OCI-LY1 (cell line): ENCODE measurements around the gene ICAM4.
A peak's percentile ranks its signal among the peaks of the same experiment; 100 is the strongest.

Experiments used
- H2AFZ ChIP-seq: fragments of 200-600 bp; sonication (generic), shearing (Covaris generic); 2 replicates; pipeline ENCODE4 v1.6.0; 2014; ENCODE audit warnings: antibody characterized with exemption, mild to moderate bottlenecking, low read length
- H3F3A ChIP-seq: fragments of 200-600 bp; sonication (generic), shearing (Covaris generic); 2 replicates; pipeline ENCODE4 v1.6.0; 2014; ENCODE audit warnings: mild to moderate bottlenecking, antibody characterized with exemption, low read length, moderate library complexity; ENCODE audit not compliant: insufficient read depth
- H3K27ac ChIP-seq: fragments of 200-600 bp; sonication (generic); 2 replicates; pipeline ENCODE4 v1.5.1; 2014; ENCODE audit warnings: low read length, mixed run types, mild to moderate bottlenecking, low read depth; ENCODE audit not compliant: poor library complexity, severe bottlenecking
- H3K27me3 ChIP-seq: fragments of 200-600 bp; sonication (generic); 2 replicates; pipeline ENCODE4 v1.6.0; 2014; ENCODE audit warnings: antibody characterized with exemption, mild to moderate bottlenecking, low read length, moderate library complexity; ENCODE audit not compliant: insufficient read depth
- H3K36me3 ChIP-seq: fragments of 200-600 bp; sonication (generic); 2 replicates; pipeline ENCODE4 v1.6.1; 2014; ENCODE audit warnings: mild to moderate bottlenecking, antibody characterized with exemption, low read length, moderate library complexity, mixed read lengths; ENCODE audit not compliant: insufficient read depth
- H3K4me1 ChIP-seq: fragments of 200-600 bp; sonication (generic); 2 replicates; pipeline ENCODE4 v1.5.1; 2014; ENCODE audit warnings: mild to moderate bottlenecking, low read length, moderate library complexity; ENCODE audit not compliant: insufficient read depth, severe bottlenecking
- H3K4me2 ChIP-seq: fragments of 200-600 bp; sonication (generic), shearing (Covaris generic); 2 replicates; pipeline ENCODE4 v1.6.1; 2014; ENCODE audit warnings: low read length
- H3K4me3 ChIP-seq: fragments of 200-600 bp; sonication (generic); 2 replicates; pipeline ENCODE4 v1.5.1; 2014; ENCODE audit warnings: low read length, low read depth, mild to moderate bottlenecking, mixed read lengths; ENCODE audit not compliant: poor library complexity, severe bottlenecking
- H3K79me2 ChIP-seq: fragments of 200-600 bp; shearing (Covaris generic); 2 replicates; pipeline ENCODE4 v1.6.1; 2016; ENCODE audit warnings: mixed run types, low read length, mixed read lengths; ENCODE audit not compliant: insufficient read depth
- H3K9ac ChIP-seq: fragments of 200-600 bp; sonication (generic), shearing (Covaris generic); 2 replicates; pipeline ENCODE4 v1.6.1; 2014; ENCODE audit warnings: mild to moderate bottlenecking, low read length, mixed read lengths
- H3K9me2 ChIP-seq: fragments of 200-600 bp; sonication (generic), shearing (Covaris generic); 2 replicates; pipeline ENCODE4 v1.6.1; 2014; ENCODE audit warnings: low read depth, mild to moderate bottlenecking, low read length, mixed read lengths
- H3K9me3 ChIP-seq: fragments of 200-600 bp; shearing (Covaris generic); 2 replicates; pipeline ENCODE4 v1.6.1; 2014; ENCODE audit warnings: low read length, mixed read lengths
- H4K20me1 ChIP-seq: fragments of 200-600 bp; sonication (generic), shearing (Covaris generic); 2 replicates; pipeline ENCODE4 v1.6.0; 2016; ENCODE audit warnings: mild to moderate bottlenecking, low read length; ENCODE audit not compliant: insufficient read depth
- EZH2 ChIP-seq: fragments of 200-600 bp; sonication (generic), shearing (Covaris generic); IDR thresholded peaks from 2 replicates; pipeline ENCODE4 v1.8.0; 2017; ENCODE audit warnings: borderline replicate concordance, mixed run types, mild to moderate bottlenecking, antibody characterized with exemption, low read length, moderate library complexity, mixed read lengths
- TF ChIP-seq, protein P1 (sequence below): fragments of 200-600 bp; sonication (generic), shearing (Covaris generic); IDR thresholded peaks from 2 replicates; pipeline ENCODE4 v1.5.1; 2017; ENCODE audit warnings: mild to moderate bottlenecking, antibody characterized with exemption, low read length, moderate library complexity, mixed read lengths

Gene ICAM4

DNA sequence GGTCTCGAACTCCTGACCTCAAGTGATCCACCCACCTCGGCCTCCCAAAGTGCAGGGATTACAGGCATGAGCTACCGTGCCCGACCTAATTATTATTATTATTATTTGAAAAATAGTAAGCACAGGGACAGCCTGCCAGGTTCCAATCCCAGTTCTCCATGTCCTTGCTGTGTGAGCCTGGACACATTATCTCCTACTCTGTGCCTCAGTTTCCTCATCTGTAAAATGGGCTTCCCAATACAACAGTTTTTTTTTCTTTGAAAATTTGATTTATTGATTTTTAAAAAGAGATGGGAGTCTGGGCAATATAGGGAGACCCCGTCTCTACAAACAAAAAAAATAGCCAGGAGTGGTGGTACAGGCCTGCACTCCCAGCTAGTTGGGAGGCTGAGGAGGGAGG is 19.6 kb downstream of the ICAM4 start:
- no peaks in the 10 kb centered on the region for H3F3A ChIP-seq
- TF ChIP-seq, protein P1, sequence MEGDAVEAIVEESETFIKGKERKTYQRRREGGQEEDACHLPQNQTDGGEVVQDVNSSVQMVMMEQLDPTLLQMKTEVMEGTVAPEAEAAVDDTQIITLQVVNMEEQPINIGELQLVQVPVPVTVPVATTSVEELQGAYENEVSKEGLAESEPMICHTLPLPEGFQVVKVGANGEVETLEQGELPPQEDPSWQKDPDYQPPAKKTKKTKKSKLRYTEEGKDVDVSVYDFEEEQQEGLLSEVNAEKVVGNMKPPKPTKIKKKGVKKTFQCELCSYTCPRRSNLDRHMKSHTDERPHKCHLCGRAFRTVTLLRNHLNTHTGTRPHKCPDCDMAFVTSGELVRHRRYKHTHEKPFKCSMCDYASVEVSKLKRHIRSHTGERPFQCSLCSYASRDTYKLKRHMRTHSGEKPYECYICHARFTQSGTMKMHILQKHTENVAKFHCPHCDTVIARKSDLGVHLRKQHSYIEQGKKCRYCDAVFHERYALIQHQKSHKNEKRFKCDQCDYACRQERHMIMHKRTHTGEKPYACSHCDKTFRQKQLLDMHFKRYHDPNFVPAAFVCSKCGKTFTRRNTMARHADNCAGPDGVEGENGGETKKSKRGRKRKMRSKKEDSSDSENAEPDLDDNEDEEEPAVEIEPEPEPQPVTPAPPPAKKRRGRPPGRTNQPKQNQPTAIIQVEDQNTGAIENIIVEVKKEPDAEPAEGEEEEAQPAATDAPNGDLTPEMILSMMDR, result no peak
- no peak for TF ChIP-seq EZH2
- no peaks in the 10 kb centered on the region for H3K27me3 ChIP-seq
- H3K4me3 ChIP-seq, result no peak overlapping the region
- H3K36me3 ChIP-seq, result peaks cover 19% of the 10 kb centered on the region
- H2AFZ ChIP-seq, result no peak overlapping the region
- no peaks in the 10 kb centered on the region for H3K79me2 ChIP-seq
- no peaks in the 10 kb centered on the region for H3K9me2 ChIP-seq
- no peak overlapping the region for H3K4me2 ChIP-seq
- H3K9ac ChIP-seq, result no peak overlapping the region
- H4K20me1 ChIP-seq, result no peaks in the 10 kb centered on the region
- no peaks in the 10 kb centered on the region for H3K4me1 ChIP-seq
- H3K27ac ChIP-seq, result no peak overlapping the region
- no peaks in the 10 kb centered on the region for H3K9me3 ChIP-seq

DNA sequence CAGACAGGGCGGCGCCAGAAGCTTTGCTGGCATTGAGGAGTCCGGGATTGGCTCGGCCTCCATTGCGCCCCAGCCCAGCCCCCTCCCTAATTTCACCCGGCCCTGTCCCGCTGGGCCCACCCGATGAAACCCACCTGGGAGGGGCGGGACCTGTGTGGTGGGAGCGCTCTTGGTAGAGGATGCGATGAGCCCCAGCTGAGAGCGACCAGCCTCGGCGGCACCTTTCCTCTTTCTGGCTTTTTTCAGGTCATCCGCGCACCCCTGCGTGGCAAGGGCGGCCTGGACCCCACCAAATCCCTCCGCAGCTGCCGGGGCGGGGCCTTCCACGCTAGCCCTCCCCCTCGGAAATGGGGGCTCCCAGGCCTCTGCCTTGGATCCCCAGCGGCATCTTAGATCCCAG is 22.7 kb downstream of the ICAM4 start, which contains the start of gene ZGLP1:
TSS of gene ZGLP1 (minus strand) at position 393 of the 400 bp plus-strand sequence.
- H3K9ac ChIP-seq, result no peak within 1 kb of the TSS
- H3K9me2 ChIP-seq, result no peaks in the 10 kb centered on the region
- peaks cover 20% of the 10 kb centered on the region for H3K36me3 ChIP-seq
- no peaks in the 10 kb centered on the region for H3K27me3 ChIP-seq
- no peak within 1 kb of the TSS for H3K4me2 ChIP-seq
- no peaks in the 10 kb centered on the region for H3F3A ChIP-seq
- H3K27ac ChIP-seq, result no peak within 1 kb of the TSS
- no peak for TF ChIP-seq EZH2
- TF ChIP-seq, protein P1, result no peak
- no peaks in the 10 kb centered on the region for H3K79me2 ChIP-seq
- H2AFZ ChIP-seq, result no peak within 1 kb of the TSS
- H4K20me1 ChIP-seq, result no peaks in the 10 kb centered on the region
- no peaks in the 10 kb centered on the region for H3K9me3 ChIP-seq
- no peaks in the 10 kb centered on the region for H3K4me1 ChIP-seq
- H3K4me3 ChIP-seq, result no peak within 1 kb of the TSS

DNA sequence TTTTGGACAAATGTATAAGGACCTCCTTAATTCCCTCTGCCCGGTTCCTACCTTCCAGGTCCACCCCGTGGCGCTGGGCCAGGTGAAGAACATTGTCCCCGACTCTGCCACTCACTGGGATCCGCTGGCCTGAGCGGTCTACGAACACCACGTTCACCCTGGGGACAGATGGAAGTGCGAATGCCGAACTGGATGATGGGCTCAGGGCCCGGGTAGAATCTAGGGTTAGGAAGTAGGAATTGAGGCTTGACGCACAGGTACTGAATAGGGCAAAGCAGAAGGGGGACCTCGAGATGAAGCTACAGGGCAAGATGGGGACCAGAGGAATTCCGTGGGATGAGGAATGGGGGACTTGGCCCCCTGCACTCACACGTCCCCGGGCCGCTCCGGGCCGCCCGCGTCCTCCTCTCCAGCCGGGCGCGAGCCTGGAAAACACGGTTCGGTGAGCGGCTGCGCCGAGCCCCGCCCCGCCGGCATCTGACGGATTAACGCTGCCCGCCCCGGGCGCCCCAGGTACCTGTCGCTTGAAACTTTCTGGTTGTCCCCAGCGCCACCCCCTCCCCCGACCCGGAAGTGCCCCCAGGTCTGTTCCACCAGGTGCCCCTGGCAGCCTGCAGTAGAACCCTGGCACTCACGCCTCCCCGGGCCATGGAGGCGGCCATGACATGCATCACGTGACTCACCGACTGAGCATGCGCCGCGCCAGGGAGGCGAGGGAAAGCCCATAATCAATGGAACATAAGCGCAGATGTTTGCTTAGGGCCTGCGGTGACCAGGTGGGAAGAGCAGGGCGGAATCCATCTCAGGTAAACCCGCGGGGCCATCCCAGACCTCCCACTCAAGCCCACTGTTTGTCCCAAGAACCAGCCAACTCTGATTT is 28.8 kb downstream of the ICAM4 start, which contains the start of gene FDX2:
TSS of gene FDX2 (minus strand) at position 681 of the 880 bp plus-strand sequence. CDS start at position 662, 19 bp downstream.
- H3K27ac ChIP-seq, result no peak within 1 kb of the TSS
- H3K4me1 ChIP-seq, result peaks cover 16% of the 10 kb centered on the region
- H3K9me2 ChIP-seq, result no peaks in the 10 kb centered on the region
- no peaks in the 10 kb centered on the region for H3K79me2 ChIP-seq
- peak within 1 kb of the TSS; percentile 73 for H3K4me3 ChIP-seq
- H3K9ac ChIP-seq, result peak within 1 kb of the TSS; percentile 72
- no peaks in the 10 kb centered on the region for H4K20me1 ChIP-seq
- H3K4me2 ChIP-seq, result peak within 1 kb of the TSS; percentile 78
- H3K36me3 ChIP-seq, result peaks cover 46% of the 10 kb centered on the region
- no peaks in the 10 kb centered on the region for H3K27me3 ChIP-seq
- H2AFZ ChIP-seq, result 0 out of 2 replicates have a peak within 1 kb of the TSS, but pooled peaks have one; percentile 6
- TF ChIP-seq, protein P1, result no peak
- TF ChIP-seq EZH2, result no peak
- no peaks in the 10 kb centered on the region for H3F3A ChIP-seq
- H3K9me3 ChIP-seq, result no peaks in the 10 kb centered on the region
